ENCODE results near the gene PEX11G. TPM values are rescaled to one million over a fixed set of nuclear protein-coding genes. Genes with fewer than 3 reads are reported as not detected.

PEX11G gene
- total RNA-seq, 2 donors from 2014 or later, result 2.7 to 4.1 TPM

DNA sequence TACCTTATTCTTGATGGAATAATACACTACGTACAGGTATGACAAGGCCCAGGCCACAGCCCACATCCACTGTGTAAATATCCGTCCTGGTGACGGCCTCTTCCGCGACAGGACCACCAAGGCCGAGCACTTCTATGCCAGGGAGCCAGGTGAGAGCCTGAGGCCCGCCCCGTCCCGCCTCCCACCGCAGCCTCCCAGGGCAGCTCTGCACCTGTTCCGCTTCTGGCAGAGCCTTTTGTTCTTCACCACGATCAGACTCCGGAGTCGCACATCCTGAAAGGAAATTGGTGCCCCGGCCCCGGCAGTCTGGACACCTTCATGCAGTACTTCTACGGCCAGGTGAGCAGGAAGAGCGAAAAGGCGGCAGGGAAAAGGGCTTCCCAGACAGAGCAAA is 16.4 kb upstream of the PEX11G start:
- no peak for DNase-seq (ENCODE audit: low spot score)
- intact Hi-C loops (cut with DNase I), result no loop called here

DNA sequence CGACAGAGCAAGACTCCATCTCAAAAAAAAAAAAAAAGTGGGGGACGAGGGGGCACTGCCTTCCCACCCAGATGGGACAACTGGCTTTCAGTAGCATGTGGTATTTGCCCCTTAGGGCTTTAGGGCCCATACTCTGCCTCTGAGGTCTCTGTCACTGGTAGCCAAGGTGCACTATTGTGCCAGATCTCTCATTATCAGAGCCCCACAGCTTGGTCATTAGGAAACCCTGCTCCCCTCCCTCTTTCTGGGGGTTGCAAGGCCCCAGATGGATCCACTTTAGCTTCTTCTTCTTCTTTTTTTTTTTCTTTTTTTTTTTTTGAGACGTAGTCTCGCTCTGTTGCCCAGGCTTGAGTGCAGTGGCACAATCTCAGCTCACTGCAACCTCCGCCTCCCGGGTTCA is 15.8 kb upstream of the PEX11G start:
- intact Hi-C loops (cut with DNase I), result no loop called here
- DNase-seq (ENCODE audit: low spot score), result no peak

DNA sequence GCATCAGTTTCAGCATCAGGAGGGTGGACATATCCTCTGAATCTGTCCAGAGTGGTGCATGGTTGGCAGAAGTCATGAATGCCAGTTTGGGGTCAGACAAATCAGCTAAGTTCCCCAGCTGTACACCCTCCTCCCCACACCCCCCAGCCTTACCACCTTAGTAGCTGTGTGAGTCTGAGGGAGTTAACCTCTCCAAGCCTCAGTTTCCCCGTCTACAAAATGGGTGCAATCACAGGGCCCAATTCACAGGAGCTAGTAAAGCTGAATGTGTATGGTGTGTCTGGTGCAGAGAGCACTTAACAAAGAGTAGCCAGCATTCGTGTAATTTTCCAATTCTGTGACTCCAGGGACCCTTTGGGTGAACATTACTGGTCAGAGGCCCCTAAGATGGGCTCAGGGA is 13.7 kb upstream of the PEX11G start:
- no peak for DNase-seq (ENCODE audit: low spot score)
- intact Hi-C loops (cut with DNase I), result no loop called here

DNA sequence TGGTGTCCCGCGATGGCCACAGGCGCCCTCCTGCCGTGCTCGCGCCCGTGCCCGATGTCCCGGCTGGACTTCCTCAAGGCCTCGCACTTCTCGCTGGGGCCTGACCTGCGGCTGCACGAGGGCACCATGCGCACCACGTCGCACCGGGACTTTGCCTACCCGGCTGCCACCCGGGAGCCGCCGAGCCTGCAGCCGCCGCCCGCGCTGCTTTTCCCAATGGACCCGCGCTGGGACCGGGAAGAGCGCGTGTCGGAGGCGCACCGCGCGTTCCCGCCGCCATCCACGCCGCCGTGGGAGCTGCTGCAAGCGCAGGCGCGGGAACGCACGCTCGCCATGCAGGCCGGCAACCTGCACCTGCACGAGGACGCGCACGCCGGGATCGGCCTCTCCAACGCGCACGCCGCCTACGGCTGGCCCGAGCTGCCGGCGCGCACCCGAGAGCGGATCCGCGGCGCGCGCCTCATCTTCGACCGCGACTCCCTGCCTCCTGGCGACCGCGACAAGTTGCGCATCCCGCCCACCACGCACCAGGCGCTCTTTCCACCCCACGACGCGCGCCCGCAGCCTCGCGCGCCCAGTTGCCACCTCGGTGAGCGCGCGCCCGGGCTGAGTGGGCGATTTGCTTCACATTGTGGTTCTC is 12.1 kb upstream of the PEX11G start:
- intact Hi-C loops (cut with DNase I), result no loop called here
- DNase-seq (ENCODE audit: low spot score), result no peak

DNA sequence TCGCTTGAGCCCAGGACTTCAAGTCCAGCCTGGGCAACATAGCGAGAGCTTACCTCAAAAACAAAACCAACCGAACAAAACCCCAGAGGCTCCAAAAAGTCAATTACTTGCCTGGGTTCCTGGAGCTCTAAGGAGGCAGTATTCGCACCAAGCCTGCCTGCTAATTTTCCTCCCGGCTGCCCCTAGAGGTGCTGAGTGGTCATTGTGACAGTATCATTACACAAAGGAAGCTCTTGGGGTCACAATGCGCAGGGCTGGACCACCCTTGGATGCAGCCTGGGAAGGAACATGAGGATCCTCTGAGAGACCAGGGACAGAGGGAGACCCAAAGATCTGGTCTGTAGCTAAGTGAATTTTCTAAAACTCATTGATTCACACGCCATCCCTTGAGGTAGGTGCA is 8.5 kb upstream of the PEX11G start:
- DNase-seq (ENCODE audit: low spot score), result no peak
- intact Hi-C loops (cut with DNase I), result no loop called here

DNA sequence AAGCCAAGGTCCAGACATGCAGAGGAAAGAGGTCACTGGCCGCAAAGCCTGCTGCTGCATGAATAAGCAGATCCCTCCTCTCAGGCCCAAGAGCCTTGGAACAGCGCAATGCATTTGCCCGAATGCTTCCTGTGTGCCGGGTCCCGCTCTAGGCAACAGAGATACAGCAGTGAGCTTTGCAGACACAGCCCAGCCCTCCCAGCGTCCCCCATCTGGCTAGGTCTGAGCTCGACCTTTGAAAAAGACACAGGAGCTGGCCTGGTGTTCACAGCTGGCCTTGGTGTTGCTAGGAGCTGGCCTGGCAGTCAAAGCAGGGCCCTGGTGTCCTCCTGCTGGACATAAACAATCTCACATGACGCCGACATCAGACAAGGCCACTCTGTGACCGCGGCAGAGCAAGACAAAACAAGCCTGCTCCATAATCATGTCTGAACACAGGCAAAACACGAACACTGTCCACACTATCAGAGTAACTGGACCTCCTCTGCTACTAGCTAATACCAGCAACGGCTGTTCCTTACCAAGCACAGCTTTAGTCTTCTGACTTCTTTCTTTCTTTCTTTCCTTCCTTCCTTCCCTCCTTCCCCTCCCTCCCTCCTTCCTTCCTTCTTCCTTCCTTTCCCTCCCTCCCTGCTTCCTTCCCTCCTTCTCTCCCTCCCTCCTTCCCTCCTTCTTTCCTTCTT is 5.7 kb upstream of the PEX11G start:
- intact Hi-C loops (cut with DNase I), result no loop called here
- DNase-seq (ENCODE audit: low spot score), result no peak

DNA sequence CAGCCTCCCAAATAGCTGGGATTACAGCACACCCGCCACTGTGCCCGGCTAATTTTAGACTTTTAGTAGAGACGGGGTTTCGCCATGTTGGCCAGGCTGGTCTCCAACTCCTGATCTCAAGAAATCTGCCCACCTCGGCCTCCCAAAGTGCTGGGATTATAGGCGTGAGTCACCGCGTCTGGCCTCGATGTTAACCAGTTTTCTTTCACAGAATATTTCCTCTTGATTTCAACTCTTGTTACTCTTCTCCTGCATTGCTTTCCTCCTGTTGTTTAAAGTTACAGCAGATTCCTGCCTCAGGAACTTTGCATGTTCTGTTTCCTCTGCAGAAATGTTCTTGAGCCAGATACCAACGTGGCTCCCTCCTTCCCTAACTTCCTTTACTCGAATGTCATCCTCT is 3.7 kb upstream of the PEX11G start:
- intact Hi-C loops (cut with DNase I), result no loop called here
- no peak for DNase-seq (ENCODE audit: low spot score)

DNA sequence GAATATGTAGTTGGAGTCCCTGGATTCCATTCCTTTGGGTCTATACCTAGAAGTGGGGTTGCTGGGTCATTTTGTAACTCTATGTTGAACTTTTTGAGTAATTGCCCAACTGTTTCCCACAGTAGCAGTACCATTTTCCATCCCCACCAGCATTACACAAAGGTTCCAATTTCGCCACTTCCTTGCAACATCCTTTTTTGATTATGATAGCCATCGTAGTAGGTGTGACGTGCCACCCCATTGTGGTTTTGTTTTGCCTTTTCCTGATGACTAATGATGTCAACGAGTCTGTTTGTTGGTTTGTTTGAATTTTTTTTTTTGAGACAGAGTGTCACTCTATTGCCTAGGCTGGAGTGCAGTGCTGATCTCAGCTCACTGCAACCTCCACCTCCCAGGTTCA is 3.3 kb upstream of the PEX11G start:
- intact Hi-C loops (cut with DNase I), result no loop called here
- no peak for DNase-seq (ENCODE audit: low spot score)

DNA sequence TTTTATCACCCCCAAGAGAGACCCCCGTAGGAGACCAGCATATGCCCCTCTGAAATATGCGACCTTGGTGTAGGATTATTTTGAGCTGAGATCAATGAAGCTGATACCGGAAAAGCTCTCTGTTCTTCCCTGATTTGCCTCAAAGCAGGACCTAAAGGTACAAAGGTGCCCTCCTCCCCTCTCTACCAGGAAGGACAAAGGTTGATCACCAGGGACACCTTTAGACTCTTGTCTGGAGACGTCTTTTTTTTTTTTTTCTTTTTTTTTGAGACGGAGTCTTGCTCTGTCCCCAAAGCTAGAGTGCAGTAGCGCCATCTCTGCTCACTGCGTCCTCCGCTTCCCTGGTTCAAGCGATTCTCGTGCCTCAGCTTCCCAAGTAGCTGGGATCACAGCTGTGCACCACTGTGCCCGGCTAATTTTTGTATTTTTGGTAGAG is 792 bp upstream of the PEX11G start:
- intact Hi-C loops (cut with DNase I), result no loop called here
- no peak for DNase-seq (ENCODE audit: low spot score)

DNA sequence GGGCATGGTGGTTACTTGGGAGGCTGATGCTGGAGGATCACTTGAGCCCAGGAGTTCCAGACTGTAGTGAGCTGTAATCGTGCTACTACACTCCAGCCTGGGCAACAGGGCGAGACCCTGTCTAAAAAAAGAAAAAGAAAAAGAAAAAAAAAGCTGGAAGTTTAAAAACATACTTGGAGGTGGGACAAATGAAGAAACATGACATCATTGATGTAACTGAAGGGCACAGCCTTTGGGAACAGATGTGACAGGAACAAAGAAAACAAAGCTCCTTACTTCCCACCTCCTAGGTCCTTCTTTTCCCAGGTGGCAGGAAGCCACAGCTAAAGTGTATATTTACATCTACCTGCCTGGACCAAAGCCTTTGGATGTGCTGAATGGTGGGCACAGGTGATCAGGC is 1.9 kb downstream of the PEX11G start:
- intact Hi-C loops (cut with DNase I), result no loop called here
- DNase-seq (ENCODE audit: low spot score), result no peak

DNA sequence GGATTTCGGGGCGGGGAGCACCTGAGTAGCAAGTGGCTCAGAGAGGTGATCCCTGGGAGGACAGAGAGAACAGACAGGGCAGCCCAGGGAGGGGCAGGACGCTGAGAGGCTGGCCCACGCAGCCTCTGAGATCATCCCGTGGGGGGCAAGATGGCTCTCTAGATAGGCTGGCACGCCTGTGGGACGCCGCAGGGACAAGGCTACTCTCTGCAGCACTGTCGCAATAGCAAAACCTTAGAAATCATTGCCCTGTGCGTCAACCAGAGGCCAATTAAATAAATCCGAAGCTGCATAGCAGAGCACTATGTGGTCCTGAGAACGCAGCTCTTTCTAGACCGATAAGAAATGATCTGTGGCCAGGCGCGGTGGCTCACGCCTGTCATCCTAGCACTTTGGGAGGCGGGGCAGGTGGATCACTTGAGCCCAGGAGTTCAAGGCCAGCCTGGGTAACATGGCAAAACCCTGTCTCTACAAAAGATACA is 5.1 kb downstream of the PEX11G start:
- intact Hi-C loops (cut with DNase I), result no loop called here
- DNase-seq (ENCODE audit: low spot score), result no peak

DNA sequence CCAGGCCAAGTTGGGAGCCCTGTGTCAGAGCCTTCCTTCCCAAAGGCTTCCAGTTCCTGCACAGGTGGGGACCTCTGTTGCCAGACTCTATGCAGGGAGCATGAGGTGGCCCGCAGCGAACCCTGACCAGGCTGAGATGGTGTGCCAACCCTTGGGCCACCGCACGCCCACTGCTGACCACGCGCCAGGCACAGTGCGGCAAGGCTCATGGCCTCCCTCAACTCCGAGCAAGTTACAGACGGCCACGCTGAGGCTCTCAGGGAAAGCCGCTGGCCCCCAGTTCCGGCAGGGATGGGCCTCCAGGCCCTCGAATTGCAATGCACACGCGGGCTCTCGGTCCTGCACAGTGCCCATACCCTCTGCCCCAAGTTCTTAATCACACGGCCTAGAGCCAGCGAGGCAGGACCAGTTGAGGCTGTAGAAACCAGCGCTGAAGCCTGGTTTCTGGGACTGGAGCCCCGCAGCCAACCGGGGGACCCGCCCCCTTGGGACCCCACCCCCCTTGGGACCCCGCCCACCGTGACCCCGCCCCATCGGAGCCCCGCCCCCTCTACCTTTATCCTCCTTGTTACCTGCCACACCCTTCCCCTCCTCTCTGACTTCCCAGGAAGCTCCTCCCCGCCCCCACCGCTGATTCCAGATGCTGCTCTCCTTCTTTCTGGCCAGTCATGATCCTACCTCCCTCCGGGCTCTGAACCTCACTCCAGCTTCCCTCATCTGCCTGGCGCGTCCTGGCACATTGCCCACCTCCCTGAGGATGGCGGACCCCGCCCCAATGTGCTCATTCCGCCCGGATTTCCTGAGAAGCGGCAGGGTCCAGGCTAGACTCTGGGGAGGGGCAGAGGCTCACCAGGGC is 6.0 kb downstream of the PEX11G start:
- intact Hi-C loops (cut with DNase I), result no loop called here
- no peak for DNase-seq (ENCODE audit: low spot score)

DNA sequence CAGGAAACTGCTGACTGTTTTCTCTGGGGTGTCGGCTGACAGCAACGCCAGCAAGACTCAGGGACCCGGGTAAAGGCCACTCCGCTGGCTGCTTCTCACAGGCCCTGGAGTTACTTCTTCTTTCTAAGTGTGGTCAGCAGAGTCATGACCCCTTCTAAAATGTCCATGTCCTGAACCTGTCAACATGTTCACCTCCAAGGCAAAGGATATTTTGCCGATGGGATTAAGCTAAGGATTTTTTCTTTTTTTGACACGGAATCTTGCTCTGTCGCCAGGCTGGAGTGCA is 7.9 kb downstream of the PEX11G start:
- no peak for DNase-seq (ENCODE audit: low spot score)
- intact Hi-C loops (cut with DNase I), result no loop called here

DNA sequence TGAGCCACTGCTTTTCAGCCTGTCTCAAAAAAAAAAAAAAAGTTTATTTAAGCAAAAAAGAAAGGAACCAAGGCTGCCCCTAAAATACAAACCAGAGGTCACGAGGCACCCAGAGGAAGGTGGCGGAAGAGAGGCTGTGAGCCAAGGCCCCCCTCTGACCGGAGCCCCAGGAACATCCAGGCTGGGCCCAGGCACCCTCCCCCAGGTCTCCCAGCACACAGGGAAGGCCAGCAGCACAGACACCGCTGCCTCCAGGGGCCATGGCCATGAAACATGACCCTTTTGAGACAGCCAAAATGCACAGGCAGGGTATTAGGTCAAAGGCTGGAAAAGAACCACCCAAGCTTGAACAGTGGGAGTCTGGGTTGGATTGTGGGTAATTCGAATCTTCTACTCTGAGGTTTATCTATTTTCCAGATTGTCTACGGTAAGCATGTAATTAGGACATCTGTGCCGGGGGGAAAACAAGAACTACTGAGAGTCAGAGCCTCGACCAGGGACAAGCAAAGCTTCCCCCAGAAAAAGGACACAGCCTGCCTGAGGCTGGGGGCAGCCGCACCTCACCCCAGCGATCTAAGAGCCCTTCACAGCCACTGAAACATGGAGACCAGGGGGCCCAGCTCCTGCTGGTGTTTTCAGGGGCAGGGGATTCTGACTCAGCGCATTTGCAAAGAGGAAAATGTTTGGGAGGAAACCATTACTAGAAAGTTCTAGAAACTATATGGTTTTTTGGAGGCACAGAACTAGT is 8.4 kb downstream of the PEX11G start:
- intact Hi-C loops (cut with DNase I), result no loop called here
- no peak for DNase-seq (ENCODE audit: low spot score)

DNA sequence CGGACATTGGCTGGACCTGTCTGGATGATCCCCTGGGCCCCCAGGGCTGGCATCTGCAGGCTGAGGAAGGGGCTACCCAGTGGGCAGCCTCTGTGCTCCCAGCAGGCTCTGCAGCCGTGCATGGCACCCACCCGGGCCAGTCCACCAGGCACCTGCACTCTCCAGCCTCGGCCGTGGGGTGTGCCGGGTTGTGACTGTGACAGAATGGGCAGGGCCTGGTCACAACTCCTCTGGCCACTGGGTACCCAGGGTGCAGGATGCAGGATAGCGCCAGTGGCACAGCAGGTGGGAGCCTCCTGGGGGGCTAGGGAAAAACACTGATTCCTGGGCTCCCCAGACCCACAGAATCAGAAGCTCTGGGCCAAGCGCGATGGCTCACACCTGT is 10.0 kb downstream of the PEX11G start:
- intact Hi-C loops (cut with DNase I), result loop anchor here in 1 of 2 donors (10.0 kb wide), 1 partner anchor 694 kb away; no protein-coding TSS in a partner anchor
- no peak for DNase-seq (ENCODE audit: low spot score)

DNA sequence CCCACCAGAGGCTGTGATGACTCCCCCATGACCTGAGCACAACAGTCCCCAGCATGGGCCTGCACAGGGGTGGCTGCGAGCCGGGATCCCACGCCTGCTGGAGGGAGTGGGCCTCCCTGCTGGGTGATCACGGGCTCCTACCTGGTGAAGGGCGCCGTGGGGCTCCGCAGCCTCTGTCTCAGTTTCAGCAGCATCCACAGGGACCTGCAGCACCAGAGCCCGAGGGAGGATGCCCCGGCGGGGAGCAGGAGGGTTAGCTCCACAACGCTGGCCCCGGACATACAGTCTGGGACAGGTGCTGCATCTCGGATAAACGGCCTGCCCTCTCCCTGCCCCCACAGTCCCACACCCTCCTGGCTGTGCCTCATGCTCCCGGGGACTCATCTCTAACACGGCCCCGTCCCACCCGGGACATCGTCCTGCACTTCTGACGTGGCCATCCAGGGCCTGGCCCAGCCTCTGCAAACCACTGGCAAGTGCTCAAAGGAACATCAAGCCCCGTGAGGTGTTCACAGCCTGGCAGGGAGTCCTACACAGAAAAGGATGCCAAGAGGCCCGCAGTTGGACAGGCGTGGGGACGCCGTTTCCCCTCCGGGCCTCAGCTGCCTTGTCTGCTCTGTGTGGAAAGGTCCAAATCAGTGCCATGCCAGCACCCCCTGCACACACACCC is 10.5 kb downstream of the PEX11G start:
- intact Hi-C loops (cut with DNase I), result loop anchor here in 1 of 2 donors (10.0 kb wide), 1 partner anchor 694 kb away; no protein-coding TSS in a partner anchor
- DNase-seq (ENCODE audit: low spot score), result no peak

DNA sequence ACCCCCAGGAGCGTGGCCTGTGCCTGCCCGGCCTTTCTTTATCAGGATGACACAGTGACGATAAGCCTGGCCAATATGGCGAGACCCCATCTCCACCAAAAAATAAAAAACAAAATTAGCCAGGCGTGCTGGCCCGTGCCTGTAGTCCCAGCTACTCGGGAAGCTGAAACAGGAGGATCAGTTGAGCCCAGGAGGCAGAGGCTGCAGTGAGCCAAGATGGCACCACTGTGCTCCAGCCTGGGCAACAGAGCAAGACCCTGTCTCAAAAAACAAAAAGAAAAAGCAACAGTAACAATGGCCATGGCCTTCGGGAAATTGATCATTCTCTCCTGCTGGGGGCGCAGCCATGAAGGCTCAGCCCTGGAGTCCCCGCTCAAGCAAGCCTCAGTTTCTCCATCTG is 11.1 kb downstream of the PEX11G start:
- intact Hi-C loops (cut with DNase I), result loop anchor here in 1 of 2 donors (10.0 kb wide), 1 partner anchor 693 kb away; no protein-coding TSS in a partner anchor
- no peak for DNase-seq (ENCODE audit: low spot score)

DNA sequence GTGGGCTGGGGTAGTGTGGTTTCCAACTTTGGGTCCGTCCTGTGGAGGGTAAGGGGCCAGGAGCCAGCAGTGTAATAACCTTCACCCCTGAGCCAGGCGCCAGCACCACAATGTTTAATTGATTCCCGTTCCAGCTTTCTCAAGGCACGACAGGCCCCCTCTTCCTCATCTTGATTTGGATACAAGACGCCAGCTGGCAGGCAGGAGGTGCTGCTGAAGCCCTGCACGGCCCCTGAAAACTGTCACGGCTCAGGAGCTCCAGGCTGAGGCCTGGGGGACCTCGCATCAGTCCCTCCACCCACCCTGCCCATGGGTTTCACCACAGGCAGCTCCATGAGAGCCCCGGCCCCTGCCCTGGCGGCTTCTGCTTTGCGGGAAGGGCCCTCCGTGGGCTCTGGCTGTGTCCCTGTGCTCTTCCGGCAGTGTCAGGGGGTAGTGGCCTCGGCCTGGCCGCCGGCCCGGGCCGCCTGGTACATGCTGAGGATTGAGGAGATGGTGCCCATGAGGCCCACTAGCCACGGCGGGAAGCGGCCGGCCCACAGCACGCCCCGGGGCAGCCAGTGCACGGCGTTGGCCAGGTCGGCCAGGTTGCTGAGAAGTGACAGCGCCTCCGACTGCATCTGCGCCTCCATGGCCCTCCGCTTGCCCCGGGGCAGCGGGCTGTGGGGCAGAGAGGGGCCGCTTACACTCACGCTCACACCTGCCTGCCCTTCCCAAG is 11.9 kb downstream of the PEX11G start:
- intact Hi-C loops (cut with DNase I), result loop anchor here in 1 of 2 donors (10.0 kb wide), 1 partner anchor 692 kb away; no protein-coding TSS in a partner anchor
- DNase-seq (ENCODE audit: low spot score), result no peak

Measured in posterior vena cava (tissue), 2 donors.